GM19240 (cell line): ENCODE data around the gene CDH4.

Source experiments
- DNase-seq: peaks from one replicate; pipeline ENCODE4 v3.0.0; 2011; ENCODE audit warnings: low spot score; ENCODE audit not compliant: insufficient read length

CDH4 gene

GRCh38 chr20:61922411-61922810, 670.4 kb downstream of the CDH4 start:
- DNase-seq, result no peak

GRCh38 chr20:61922936-61923335, 670.9 kb downstream of the CDH4 start:
- no peak for DNase-seq

GRCh38 chr20:61923371-61924166, 671.5 kb downstream of the CDH4 start:
- no peak for DNase-seq

DNA sequence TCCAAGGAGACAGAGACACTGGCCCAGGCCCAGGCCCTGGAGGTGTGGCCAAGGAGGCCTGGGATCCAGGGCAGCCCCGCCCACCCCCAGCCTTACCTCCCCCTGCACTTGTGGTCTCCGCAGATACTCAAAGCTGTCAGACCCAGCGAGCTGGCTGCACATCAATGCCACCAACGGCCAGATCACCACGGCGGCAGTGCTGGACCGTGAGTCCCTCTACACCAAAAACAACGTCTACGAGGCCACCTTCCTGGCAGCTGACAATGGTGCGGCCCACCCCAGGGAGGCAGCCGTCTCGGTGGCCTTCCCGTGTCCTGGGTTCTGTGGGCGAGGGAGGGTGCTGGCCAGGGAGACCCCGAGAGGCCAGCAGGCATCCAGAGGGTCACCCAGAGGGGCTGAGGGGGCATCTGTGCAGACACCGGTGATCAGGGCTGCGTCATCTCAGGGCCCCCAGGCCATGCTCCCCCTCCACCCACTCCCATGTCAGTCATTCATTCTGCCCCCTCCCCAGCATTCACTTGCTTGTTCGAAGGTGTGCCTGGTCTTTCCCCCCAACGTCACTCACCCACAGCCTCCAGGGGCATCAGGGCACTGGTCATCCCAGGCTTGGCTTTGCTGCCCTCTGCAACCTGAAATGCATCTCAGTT, 672.3 kb downstream of the CDH4 start:
- no peak for DNase-seq

DNA sequence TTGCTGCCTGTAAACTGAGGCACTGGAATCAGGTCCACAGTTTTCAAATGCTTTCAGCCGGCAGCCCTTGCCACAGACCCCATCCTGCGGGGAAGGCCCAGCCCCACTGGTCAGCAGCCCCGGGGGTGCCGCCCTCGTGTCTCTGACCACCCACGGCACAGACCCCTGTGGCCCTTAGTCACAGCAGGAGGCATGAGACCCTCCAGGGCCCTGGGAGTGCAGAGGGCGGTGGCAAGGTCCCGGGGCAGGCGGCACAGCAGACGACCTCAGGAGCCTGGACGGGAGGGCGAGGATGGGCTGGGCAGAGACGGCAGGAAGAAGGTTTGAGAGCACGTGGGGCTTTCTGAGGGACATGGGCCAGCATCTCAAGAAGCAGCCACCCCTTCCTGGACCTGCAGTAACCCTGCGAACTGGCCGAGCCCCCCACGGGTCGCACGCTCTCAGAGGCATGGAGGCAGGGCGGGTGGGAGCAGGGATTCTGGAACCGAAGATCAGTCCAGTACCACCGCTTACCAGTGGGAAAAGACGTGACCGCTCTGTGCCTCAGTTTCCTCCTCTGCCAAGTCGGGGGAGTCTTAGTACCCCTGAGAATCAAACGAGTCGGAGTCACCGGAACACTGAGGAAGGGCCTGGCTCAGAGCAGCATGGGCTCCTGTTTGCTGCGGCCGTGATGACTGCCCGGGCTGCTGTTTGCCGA, 672.9 kb downstream of the CDH4 start:
- DNase-seq, result no peak

GRCh38 chr20:61925555-61926252, 673.6 kb downstream of the CDH4 start:
- no peak for DNase-seq

DNA sequence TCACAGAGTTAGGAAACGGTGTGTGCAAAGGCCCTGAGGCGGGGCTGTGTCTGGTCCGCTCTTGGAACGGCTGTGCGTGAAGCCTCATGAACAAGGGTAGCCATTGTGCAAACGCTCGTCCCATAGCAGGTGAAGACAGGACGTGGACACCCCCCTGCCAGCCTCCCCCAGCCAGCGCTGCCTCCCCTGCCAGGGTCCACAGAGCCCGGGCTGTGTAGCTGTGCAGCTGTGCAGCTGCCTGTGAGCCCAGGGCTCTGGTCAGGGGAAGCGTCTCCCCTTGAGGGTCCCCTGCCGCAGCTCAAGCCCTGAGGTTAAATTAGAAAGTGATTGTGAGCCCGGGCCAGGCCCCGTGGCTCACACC, 674.2 kb downstream of the CDH4 start:
- no peak for DNase-seq

DNA sequence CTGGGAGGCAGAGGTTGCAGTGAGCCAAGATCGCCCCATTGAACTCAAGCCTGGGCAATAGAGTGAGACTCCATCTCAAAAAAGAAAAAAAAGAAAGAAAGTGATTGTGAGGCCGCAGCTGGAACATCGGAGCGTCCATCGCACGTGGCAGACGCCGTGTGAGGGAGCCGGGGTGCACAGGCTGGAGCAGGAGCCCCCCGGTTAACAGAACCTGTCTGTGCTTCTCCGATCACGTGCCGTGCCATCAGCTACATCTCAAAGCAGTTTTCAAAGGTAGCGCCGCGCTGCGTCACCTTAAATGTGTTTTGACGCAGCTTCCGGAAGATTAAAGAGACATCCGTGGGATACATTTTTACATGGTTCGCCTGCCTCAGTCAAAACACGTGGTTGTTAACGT, 674.7 kb downstream of the CDH4 start:
- no peak for DNase-seq

DNA sequence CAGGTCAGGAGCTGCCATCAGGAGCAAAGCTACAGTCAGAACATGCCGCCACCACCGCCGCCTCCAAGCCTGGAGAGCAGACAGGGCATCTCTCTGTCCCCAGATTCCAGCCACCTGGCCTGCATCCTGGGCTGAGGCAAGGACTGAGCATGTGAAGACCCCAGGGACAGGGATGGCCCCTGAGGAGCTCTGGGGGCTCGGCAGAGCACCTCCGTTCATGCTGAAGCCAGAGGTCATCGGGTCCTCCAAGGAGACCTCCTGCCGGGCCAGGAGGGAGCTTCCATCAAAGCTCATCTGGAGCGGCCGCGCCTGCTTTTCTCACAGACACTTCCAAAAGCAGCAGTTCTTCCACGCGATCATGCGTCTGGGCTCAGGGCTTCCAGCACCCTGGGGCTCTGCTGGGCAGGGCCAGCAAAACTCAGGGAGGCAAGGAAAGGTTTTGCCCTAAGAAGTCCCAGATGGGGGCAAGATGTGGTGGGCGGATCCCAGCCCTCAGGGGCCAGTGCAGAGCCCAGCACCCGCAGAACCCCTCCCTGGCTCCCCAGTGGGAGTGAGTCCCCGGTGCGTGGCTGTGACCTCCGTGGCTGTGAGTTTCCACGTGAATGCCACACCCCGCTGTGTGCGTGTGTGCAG, 675.2 kb downstream of the CDH4 start:
- DNase-seq, result no peak

GRCh38 chr20:61927826-61928541, 675.9 kb downstream of the CDH4 start:
- DNase-seq, result no peak

- no peak for DNase-seq
Measured at GRCh38 chr20:61929561-61929960, 677.5 kb downstream of the CDH4 start.

GRCh38 chr20:61929971-61930666, 678.1 kb downstream of the CDH4 start:
- no peak for DNase-seq

- no peak for DNase-seq
Measured at GRCh38 chr20:61930776-61931475, 678.9 kb downstream of the CDH4 start.

GRCh38 chr20:61931476-61932198, 679.6 kb downstream of the CDH4 start:
- DNase-seq, result no peak

GRCh38 chr20:61932199-61932592, 680.1 kb downstream of the CDH4 start:
- no peak for DNase-seq

DNA sequence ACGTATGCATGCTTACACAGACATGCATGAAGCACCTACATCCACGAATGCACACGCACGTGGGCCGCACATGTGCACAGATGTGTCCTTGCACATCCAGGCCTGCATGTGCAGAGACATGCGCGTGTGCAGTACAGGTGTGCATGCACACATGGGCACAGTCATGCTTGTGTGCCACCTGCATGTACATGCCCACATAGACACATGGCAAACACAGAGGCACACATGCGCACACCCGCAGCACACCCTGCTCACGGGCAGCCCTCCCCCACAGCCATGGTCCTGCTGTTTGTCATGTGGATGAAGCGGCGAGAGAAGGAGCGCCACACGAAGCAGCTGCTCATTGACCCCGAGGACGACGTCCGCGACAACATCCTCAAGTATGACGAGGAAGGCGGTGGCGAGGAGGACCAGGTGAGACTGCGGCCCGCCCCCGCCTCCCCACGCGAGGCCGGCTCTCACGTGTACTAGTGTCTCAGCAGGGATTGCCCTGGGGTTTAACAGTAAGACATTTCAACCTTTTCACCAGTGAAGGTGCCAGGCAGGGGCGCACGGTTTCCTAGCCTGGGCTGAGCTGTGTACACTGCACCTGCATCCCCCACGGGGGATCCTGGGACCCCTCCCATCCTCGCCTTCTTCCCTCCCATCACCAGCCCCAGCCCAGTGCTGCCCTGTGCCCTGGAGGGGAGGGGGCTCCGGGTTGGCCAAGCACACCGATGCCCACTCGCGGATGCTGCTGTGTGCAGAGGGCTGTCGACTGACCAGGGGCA, 680.8 kb downstream of the CDH4 start:
- DNase-seq, result no peak

GRCh38 chr20:61933481-61933950, 681.5 kb downstream of the CDH4 start:
- no peak for DNase-seq
